IMR-90 (cell line): ENCODE results near the gene DVL1. TPM values are rescaled to one million over a fixed set of nuclear protein-coding genes. Genes with fewer than 3 reads are reported as not detected.

Source experiments
- ATAC-seq: fragments of 200-7000 bp; cut with Tn5 transposase; 2 replicates; pipeline ENCODE4 v1.9.1; 2020; ENCODE audit warnings: low read depth, mild to moderate bottlenecking, moderate library complexity
- BruUV-seq: library from RNA; stranded (reverse); fragments of 400-500 nt; replicated peaks from 2 replicates; lab custom pipeline; 2021; lab: Mats Ljungman, UMichigan
- CTCF ChIA-PET: fragments of 300-600 bp; formaldehyde crosslinking; extraction: SDS; loops from one replicate; lab custom pipeline; 2021; ENCODE audit warnings: antibody characterized with exemption; lab: Yijun Ruan, JAX
- POLR2A ChIA-PET: fragments of 300-600 bp; sonication (Branson Sonifier 250); formaldehyde crosslinking; loops from one replicate; lab custom pipeline; 2022; ENCODE audit warnings: antibody characterized with exemption; ENCODE audit not compliant: unreplicated experiment; lab: Charles Lee
- DNase-seq: peaks from one replicate; pipeline ENCODE4 v3.0.0; 2013
- H2AFZ ChIP-seq: replicated peaks from 2 replicates; pipeline ENCODE3; 2013; ENCODE audit warnings: low read length, mild to moderate bottlenecking; ENCODE audit not compliant: poor library complexity
- H2AK5ac ChIP-seq: 2 replicates; pipeline ENCODE4 v1.6.1; 2013; ENCODE audit warnings: low read depth, low read length, inconsistent platforms
- H2AK9ac ChIP-seq: replicated peaks from 2 replicates; pipeline ENCODE3; 2013; ENCODE audit warnings: mild to moderate bottlenecking, low read depth, low read length, moderate library complexity; ENCODE audit not compliant: poor library complexity
- H2BK120ac ChIP-seq: 2 replicates; pipeline ENCODE4 v1.6.1; 2013; ENCODE audit warnings: low read depth, low read length, inconsistent platforms
- H2BK15ac ChIP-seq: 3 replicates; pipeline ENCODE4 v1.6.1; 2013; ENCODE audit warnings: low read depth, low read length, inconsistent platforms
- H2BK20ac ChIP-seq: 2 replicates; pipeline ENCODE4 v1.6.1; 2013; ENCODE audit warnings: low read depth, mild to moderate bottlenecking, inconsistent platforms, low read length, moderate library complexity
- H2BK5ac ChIP-seq: 2 replicates; pipeline ENCODE4 v1.6.1; 2013; ENCODE audit warnings: mild to moderate bottlenecking, low read depth, low read length, inconsistent platforms; ENCODE audit not compliant: poor library complexity, severe bottlenecking
- H3K14ac ChIP-seq: replicated peaks from 2 replicates; pipeline ENCODE4 v1.6.1; 2013; ENCODE audit warnings: low read depth, low read length, inconsistent platforms
- H3K18ac ChIP-seq: 2 replicates; pipeline ENCODE4 v1.6.1; 2013; ENCODE audit warnings: low read depth, low read length, control low read depth
- H3K23ac ChIP-seq: 2 replicates; pipeline ENCODE4 v1.6.1; 2013; ENCODE audit warnings: low read depth, low read length, inconsistent platforms
- H3K27ac ChIP-seq: 2 replicates; pipeline ENCODE4 v1.5.1; 2013; ENCODE audit warnings: mild to moderate bottlenecking, control low read depth, low read length; ENCODE audit not compliant: insufficient read depth
- H3K27me3 ChIP-seq: 2 replicates; pipeline ENCODE4 v1.6.1; 2013; ENCODE audit warnings: low read length; ENCODE audit not compliant: control insufficient read depth, insufficient read depth
- H3K36me3 ChIP-seq: 2 replicates; pipeline ENCODE4 v1.6.1; 2013; ENCODE audit warnings: low read length, mixed read lengths; ENCODE audit not compliant: control insufficient read depth, insufficient read depth
- H3K4ac ChIP-seq: 2 replicates; pipeline ENCODE4 v1.6.1; 2013; ENCODE audit warnings: low read depth, low read length, inconsistent platforms
- H3K4me1 ChIP-seq: 2 replicates; pipeline ENCODE4 v1.6.1; 2013; ENCODE audit warnings: low read length, mixed read lengths; ENCODE audit not compliant: control insufficient read depth, insufficient read depth
- H3K4me2 ChIP-seq: 2 replicates; pipeline ENCODE4 v1.6.1; 2013; ENCODE audit warnings: low read depth, mild to moderate bottlenecking, control low read depth, low read length, moderate library complexity
- H3K4me3 ChIP-seq: 2 replicates; pipeline ENCODE4 v1.5.1; 2013; ENCODE audit warnings: low read depth, mild to moderate bottlenecking, control low read depth, low read length, moderate library complexity; ENCODE audit not compliant: insufficient read depth
- H3K56ac ChIP-seq: 2 replicates; pipeline ENCODE4 v1.6.1; 2013; ENCODE audit warnings: low read length, inconsistent platforms; ENCODE audit not compliant: insufficient read depth; ENCODE audit errors: extremely low read depth
- H3K79me1 ChIP-seq, 2 experiments: 2 replicates each; pipeline ENCODE4 v1.6.1; 2013; ENCODE audit warnings: low read length in 2 of 2, inconsistent platforms in 1 of 2, low read depth in 1 of 2
- H3K9ac ChIP-seq: 2 replicates; pipeline ENCODE4 v1.6.1; 2013; ENCODE audit warnings: low read depth, low read length, control low read depth
- H3K9me1 ChIP-seq: 2 replicates; pipeline ENCODE4 v1.6.1; 2013; ENCODE audit warnings: low read length, inconsistent platforms; ENCODE audit not compliant: insufficient read depth
- H3K9me3 ChIP-seq: 2 replicates; pipeline ENCODE4 v1.6.1; 2013; ENCODE audit warnings: low read length; ENCODE audit not compliant: control insufficient read depth, insufficient read depth
- H4K20me1 ChIP-seq: 2 replicates; pipeline ENCODE4 v1.6.1; 2013; ENCODE audit warnings: low read length, inconsistent platforms; ENCODE audit not compliant: insufficient read depth
- H4K5ac ChIP-seq: 2 replicates; pipeline ENCODE4 v1.6.1; 2013; ENCODE audit warnings: mild to moderate bottlenecking, low read depth, low read length, control low read depth
- H4K8ac ChIP-seq, 2 experiments: 2 replicates each; pipeline ENCODE4 v1.6.1; 2013; ENCODE audit warnings: low read depth in 2 of 2, low read length in 2 of 2, control low read depth in 1 of 2, inconsistent platforms in 1 of 2
- H4K91ac ChIP-seq: 2 replicates; pipeline ENCODE4 v1.6.1; 2013; ENCODE audit warnings: low read depth, low read length, inconsistent platforms; ENCODE audit not compliant: insufficient read depth
- BHLHE40 ChIP-seq: fragments of 150-350 bp; IDR thresholded peaks from 2 replicates; pipeline ENCODE4 v1.6.1; 2016; ENCODE audit warnings: mild to moderate bottlenecking, low read depth, low read length
- MXI1 ChIP-seq: IDR thresholded peaks from 2 replicates; pipeline ENCODE4 v1.6.1; 2012; ENCODE audit warnings: low read depth, mild to moderate bottlenecking, low read length, moderate library complexity, borderline replicate concordance
- NFE2L2 ChIP-seq: fragments of 150-350 bp; IDR thresholded peaks from 2 replicates; pipeline ENCODE4 v1.6.1; 2016; ENCODE audit warnings: low read depth, mild to moderate bottlenecking, low read length
- RCOR1 ChIP-seq: IDR thresholded peaks from 2 replicates; pipeline ENCODE4 v1.6.1; 2012; ENCODE audit warnings: mild to moderate bottlenecking, low read length, improper control_type of control experiment; ENCODE audit not compliant: insufficient replicate concordance
- SMC3 ChIP-seq: fragments of 150-350 bp; IDR thresholded peaks from 2 replicates; pipeline ENCODE4 v1.6.1; 2016; ENCODE audit warnings: low read depth, mild to moderate bottlenecking, antibody characterized with exemption, low read length, moderate library complexity
- WGBS, 2 experiments: methylation state at CpG; one replicate each; pipeline versions ENCODE4 v1.1.5 to v1.1.7; 2013; ENCODE audit warnings: missing lambda C conversion rate in 2 of 2; ENCODE audit not compliant: insufficient read length in 1 of 2; ENCODE audit errors: extremely low coverage in 2 of 2; 5-methylcytosine and 5-hydroxymethylcytosine counted together
- dilution Hi-C: fragments of 300-500 bp; cut with HindIII; formaldehyde crosslinking; loops from one replicate; pipeline ENCODE4 v1.14.3; 2018; ENCODE audit warnings: low sequenced_read_pairs; ENCODE audit not compliant: unreplicated experiment
- in situ Hi-C: fragments of 300-500 bp; cut with MboI; formaldehyde crosslinking; loops from 3 replicates; pipeline ENCODE4 v1.14.3; 2019; ENCODE audit warnings: low sequenced_read_pairs, inconsistent platforms, mixed read lengths
- intact Hi-C: fragments of 100-400 bp; cut with micrococcal nuclease; formaldehyde crosslinking; loops from 2 replicates; pipeline ENCODE4 v1.10.0; 2022
- polyA plus RNA-seq, 3 experiments: library from polyadenylated mRNA; depleted of rRNA; stranded (reverse); fragments of >200 nt; gene quantifications; 2 replicates each; pipeline ENCODE4 v1.2.3, GENCODE V29; 2012; ENCODE audit warnings: low replicate concordance in 1 of 3
- total RNA-seq: library from RNA; depleted of rRNA; stranded (reverse); fragments of >200 nt; gene quantifications from 2 replicates; pipeline ENCODE4 v1.2.3, GENCODE V29; 2012
- TF ChIP-seq, protein P1 (sequence below): fragments of 150-350 bp; IDR thresholded peaks from 2 replicates; pipeline ENCODE4 v1.6.1; 2017; ENCODE audit warnings: mild to moderate bottlenecking, antibody characterized with exemption, low read length, low read depth

DVL1 gene
- total and polyA plus RNA-seq, 2 of the 4 experiments (the other 2 are of a cell fraction) = 27.2 to 35.9 TPM

DNA sequence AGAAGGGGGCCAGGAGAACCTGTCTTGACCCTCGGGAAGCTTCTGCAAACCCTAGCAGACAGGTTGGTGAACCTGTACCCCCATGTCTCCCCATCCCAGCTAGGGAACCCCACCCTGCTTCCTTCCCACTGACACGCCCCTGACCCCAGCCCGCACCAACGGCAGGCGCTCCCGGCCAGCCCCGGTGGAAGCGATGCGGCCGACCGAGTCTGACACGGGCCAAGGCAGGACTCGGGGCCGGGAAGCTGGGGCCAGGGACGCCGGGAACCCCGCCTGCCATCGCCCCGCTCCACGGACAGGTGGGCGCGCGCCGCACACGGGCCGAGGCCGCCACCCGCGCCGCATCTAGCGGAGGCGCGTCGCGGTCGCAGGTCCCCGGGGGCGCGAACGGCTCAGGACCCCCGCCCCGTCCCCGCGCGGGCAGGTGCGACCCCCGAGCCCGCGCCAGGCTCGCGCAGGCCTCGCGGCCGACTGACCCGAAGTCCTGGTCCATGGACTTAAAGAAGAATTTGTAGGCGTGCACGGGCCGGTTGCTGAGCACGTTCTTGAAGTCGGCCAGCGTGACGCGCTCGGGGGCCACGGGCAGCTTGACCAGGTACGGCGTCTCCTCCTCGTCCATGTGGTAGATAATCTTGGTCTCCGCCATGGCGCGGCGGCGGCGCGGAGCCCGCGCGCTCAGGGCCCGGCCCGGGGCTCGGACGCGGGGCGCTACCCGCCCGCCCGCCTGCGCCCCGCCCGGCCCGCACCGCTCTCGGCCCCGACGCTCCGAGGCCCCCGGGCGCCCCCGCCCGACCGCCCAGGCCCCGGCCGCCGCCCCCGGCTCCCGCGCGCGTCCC lies 580 bp downstream of the DVL1 start:
- H3K4me2 ChIP-seq = peak overlapping the region; percentile 95

More for the DNA sequence above, 580 bp downstream of the DVL1 start:
- peak overlapping the region; percentile 73 for H4K5ac ChIP-seq
- H4K91ac ChIP-seq = peak overlapping the region; percentile 55; the same call in 1 of the 2 replicates
- H2AK9ac ChIP-seq = peak overlapping the region; percentile 94
- peaks cover 8 to 62% of the 10 kb centered on the region in 2 experiments; a peak in 3 of 4 replicates for H3K79me1 ChIP-seq
- H2AFZ ChIP-seq = peak overlapping the region; percentile 91
- H4K20me1 ChIP-seq = peaks cover 68% of the 10 kb centered on the region
- peak overlapping the region; percentile 71 for H3K27ac ChIP-seq
- CTCF ChIA-PET = interaction anchor here (0.8 kb wide), 1 partner anchor 23 kb away, joined by 3 read pairs; no protein-coding TSS in a partner anchor
- peaks cover 47% of the 10 kb centered on the region for H3K4me1 ChIP-seq
- H3K23ac ChIP-seq = peak overlapping the region; percentile 58; the same call in 1 of the 2 replicates
- no peak overlapping the region for H2BK15ac ChIP-seq
- dilution Hi-C loops = no loop called here
- intact Hi-C loops = loop anchor here (1.0 to 2.0 kb wide), 2 partner anchors 27 to 50 kb away; partner anchors contain the start of genes AURKAIP1 and CCNL2
- peak overlapping the region; percentile 37; the same call in 1 of the 2 replicates for H3K18ac ChIP-seq
- H3K9me3 ChIP-seq = no peaks in the 10 kb centered on the region
- POLR2A ChIA-PET = interaction anchor here (1.1 kb wide), 1 partner anchor 10 kb away, joined by 3 read pairs; no protein-coding TSS in a partner anchor
- no peak overlapping the region for H2BK20ac ChIP-seq
- H3K14ac ChIP-seq = peak overlapping the region; percentile 79
- no peak overlapping the region for H2BK120ac ChIP-seq
- H3K56ac ChIP-seq = peak overlapping the region; percentile 38; the same call in 1 of the 2 replicates
- H2BK5ac ChIP-seq = peak overlapping the region; percentile 73
- WGBS, 2 experiments = 1% methylated on average over 63 of the region's 109 CpGs; no CpG with 5 or more reads in 1 of the 2 experiments
- peak overlapping the region; percentile 100 for H3K4me3 ChIP-seq
- H3K27me3 ChIP-seq = no peaks in the 10 kb centered on the region
- TF ChIP-seq, protein P1, sequence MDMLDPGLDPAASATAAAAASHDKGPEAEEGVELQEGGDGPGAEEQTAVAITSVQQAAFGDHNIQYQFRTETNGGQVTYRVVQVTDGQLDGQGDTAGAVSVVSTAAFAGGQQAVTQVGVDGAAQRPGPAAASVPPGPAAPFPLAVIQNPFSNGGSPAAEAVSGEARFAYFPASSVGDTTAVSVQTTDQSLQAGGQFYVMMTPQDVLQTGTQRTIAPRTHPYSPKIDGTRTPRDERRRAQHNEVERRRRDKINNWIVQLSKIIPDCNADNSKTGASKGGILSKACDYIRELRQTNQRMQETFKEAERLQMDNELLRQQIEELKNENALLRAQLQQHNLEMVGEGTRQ = no peak
- TF ChIP-seq RCOR1 (no peak), MXI1 (peak; percentile 59; the same call in 1 of the 2 replicates), SMC3 (no peak), NFE2L2 (no peak), BHLHE40 (0 out of 2 replicates have a peak, but pooled peaks have one; percentile 9)
- BruUV-seq = no TSS peak
- peak; percentile 22 for ATAC-seq
- H3K4ac ChIP-seq = peak overlapping the region; percentile 55
- peak overlapping the region; percentile 85 for H3K9ac ChIP-seq
- peak; percentile 46 for DNase-seq
- H3K9me1 ChIP-seq = 0 out of 2 replicates have a peak, but pooled peaks cover 3% of the 10 kb centered on the region
- H2AK5ac ChIP-seq = peak overlapping the region; percentile 78
- in situ Hi-C loops = no loop called here
- peak overlapping the region; percentile 24 to 58; a peak in 2 of 4 replicates for H4K8ac ChIP-seq
- H3K36me3 ChIP-seq = peaks cover 22% of the 10 kb centered on the region
